HepG2 (cell line): Measurements from ENCODE around the gene GUCY1B1.

Experiments
- ARID3A ChIP-seq: IDR thresholded peaks from 2 replicates; pipeline ENCODE4 v1.6.1; 2012; ENCODE audit warnings: low read depth, low read length, improper control_type of control experiment
- CTCF ChIP-seq: sonication (generic); formaldehyde crosslinking; IDR thresholded peaks from 2 replicates; pipeline ENCODE4 v1.5.0; 2020; ENCODE audit warnings: mild to moderate bottlenecking, missing genetic modification reagents, moderate library complexity
- GABPA ChIP-seq, 2 experiments: IDR thresholded peaks; 2 replicates each; pipeline ENCODE4 v1.6.1; 2011 to 2016; ENCODE audit warnings: low read depth in 2 of 2, low read length in 1 of 2, missing biosample characterization in 1 of 2, missing genetic modification characterization in 1 of 2
- IRF2 ChIP-seq: IDR thresholded peaks from 2 replicates; pipeline ENCODE4 v1.6.1; 2018; ENCODE audit warnings: missing genetic modification reagents, missing compliant biosample characterization
- PATZ1 ChIP-seq: sonication (generic); formaldehyde crosslinking; IDR thresholded peaks from 2 replicates; pipeline ENCODE4 v1.4.0; 2020; ENCODE audit warnings: missing genetic modification reagents

GRCh38 chr4:155820887-155821518, 62.2 kb downstream of the GUCY1B1 start:
- TF ChIP-seq PATZ1 (CRISPR knock-in tag) (no peak), CTCF (CRISPR knock-in tag) (no peak), GABPA (IDR thresholded peaks at IDR 0.05; ENCODE audit: low read depth, low read length) (no peak), GABPA (CRISPR knock-in tag; IDR thresholded peaks at IDR 0.05; ENCODE audit: low read depth) (no peak), IRF2 (CRISPR knock-in tag) (no peak), ARID3A (no peak)
